ENCODE measurements around the gene RAD51B.

- no peak for TF ChIP-seq CTCF (IDR thresholded peaks at IDR 0.05)
- TF ChIP-seq POLR2A (IDR thresholded peaks at IDR 0.05) = no peak
Measured at GRCh38 chr14:68756000-68756481, 936.5 kb downstream of the RAD51B start.
